Islet precursor cell (in vitro differentiated cells): ENCODE measurements around the gene FADS2.

Experiments
- DNase-seq: peaks from one replicate; pipeline ENCODE4 v3.0.0-alpha.2; 2018

Gene FADS2

DNA sequence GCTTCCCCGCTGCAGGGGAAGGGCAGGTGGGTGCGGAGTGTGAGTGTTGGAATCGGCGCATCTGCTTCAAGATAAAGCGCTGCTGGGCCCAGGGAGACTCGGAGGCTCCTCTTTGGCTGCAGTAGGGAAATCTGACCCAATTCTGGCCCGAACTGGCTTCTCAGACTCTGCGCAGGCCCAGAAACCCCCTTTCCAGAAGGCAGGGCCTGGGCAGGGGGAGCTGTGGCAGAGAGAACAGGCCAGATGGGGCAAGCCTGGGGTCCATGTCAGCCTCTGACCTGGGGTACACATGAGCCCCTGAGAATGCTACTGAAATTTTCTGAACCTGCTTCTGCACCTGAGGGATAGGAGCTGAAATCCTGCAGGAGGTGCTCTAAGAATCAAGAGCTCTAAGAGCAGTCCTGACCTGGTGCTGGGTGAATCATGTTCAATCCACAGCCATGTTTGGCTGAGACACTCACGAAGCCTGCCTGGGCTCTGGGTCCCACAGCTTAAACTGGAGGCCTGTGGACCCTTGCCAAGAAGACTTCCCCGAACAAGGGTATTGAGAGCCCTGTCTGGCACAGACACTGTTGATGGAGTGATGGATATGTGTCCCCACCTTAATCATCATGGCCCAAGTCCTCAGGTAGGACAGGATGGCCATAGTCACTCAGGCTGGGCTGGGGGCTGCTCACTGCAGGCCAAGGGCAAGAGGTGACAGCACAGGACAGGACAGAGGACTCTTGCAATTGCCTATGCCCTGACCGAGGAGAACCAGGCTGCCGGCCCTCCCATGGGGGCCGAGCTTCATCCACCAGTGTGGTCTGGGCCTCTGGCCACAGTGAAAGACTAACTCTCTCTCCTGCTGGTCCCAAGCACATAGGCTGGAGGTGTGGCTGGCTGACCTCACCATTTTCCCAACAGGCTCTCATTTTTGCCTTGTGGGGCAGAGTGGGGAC is 82.4 kb downstream of the FADS2 start:
- DNase-seq: no peak

DNA sequence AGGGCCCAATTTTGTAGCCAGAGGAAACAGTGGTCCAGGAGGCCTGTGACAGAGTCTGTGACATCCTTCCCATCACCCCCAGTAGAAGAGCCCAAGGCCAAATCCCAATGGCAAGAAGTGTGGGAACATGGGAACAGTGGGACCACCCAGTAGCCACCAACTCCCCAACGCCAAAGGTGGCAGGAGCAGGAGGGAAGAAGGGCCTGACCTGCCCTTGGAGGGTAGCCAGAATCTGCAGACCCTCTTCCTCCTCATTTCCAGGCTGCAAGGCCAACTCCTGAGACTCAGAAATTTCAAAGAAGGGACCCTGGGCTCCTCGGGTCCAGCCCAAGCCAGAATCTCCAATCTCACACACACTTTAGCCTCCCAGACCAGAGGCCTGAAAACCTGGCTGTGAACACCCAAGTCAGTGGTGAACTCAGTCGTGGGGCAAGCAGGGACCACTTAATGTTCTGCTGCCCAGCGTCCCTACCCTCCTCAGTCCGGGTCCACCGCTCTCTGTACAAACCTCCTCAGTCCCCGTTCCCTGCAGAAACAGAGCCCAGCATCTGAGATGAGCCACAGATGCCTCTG is 83.1 kb downstream of the FADS2 start:
- DNase-seq: no peak

DNA sequence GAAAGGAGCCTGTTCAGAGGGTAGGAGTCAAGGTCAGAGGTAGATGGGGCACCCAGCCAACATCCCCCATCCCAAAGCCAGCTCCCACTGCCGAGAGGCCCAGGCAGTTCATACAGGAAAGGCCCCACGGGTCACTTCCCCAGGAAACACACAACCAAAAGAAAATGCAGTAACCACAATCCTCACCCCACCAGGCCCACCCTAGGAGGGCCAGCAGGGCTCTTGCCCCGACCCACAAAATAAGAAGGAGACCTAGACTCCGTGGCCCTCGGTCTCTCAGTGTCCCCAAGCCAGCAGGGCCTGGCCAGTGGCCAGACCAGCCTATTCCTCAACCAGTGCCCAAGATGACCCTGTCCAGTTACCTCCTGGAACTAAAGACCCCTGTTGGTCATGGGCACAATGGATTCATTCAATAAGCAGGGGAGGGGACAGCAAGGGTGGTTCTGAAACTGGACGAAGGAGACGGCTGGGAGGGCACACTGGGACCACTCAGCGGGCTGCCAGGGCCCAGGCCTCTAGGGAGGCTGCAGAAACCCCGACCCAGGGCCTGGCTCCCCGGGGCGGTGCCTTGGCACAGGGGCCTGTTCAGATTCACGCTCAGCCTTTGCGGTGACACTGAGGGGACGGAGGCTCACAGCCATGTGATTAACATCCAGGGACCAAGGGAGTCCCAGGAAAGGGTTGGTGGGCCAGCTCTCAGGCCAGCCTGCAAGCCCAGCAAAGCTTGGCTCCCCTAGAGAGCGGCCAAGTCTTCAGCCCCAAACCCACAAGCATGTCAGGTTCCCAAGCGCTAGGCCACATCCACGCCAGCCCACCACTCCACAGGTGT is 83.8 kb downstream of the FADS2 start:
- peak; percentile 50 for DNase-seq

DNA sequence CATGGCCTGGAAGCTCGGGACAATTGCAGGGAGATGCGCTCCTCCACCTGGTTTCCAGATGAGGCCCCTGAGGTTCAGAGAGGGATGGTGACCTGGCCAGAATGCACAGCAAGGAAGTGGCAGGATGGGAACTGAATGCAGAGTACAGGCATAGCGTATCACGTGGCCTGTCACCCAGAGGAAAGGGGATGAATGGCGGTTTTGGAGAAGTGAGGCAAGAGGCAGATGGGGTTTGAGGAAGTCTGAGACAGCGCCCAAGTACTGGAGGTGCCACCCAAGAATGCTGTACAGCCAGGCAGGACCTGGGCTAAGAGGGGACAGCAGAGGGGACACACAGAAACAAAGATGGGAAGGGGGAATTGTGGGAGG is 84.4 kb downstream of the FADS2 start:
- DNase-seq: no peak

DNA sequence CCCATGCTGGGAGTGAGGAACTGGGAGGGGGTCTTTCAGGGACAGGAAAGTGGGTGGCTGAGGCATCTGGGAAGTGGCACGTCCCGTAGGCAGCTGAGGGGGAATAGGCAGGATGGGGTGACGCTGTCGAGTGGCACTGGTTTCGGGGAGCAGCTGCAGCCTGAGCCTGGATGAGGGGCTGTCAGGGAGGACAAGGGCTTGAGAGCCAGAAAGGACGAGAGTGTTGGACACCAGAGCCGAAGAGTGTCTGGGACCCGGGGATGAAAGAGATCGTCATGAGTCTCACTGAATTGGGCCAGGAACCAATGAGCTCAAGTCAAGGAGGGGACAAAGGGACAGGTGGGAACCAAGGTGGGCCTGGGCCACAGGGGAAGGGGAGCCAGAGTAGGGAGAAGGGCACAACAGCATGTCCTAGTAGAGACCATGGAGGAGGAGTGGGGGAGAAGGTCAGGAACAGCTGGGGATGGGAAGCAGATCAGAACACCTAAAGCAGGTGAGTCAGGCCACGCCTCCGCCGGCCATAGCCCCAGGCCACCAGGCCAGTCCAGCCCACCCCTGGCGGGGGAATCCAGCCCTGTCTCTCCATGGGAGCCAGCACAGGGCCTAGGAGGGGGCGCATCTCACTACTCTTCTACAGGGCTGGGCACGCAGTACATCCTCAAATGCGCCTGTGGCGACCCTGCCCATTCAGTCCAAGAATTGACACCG is 85.0 kb downstream of the FADS2 start:
- peak; percentile 62 for DNase-seq

DNA sequence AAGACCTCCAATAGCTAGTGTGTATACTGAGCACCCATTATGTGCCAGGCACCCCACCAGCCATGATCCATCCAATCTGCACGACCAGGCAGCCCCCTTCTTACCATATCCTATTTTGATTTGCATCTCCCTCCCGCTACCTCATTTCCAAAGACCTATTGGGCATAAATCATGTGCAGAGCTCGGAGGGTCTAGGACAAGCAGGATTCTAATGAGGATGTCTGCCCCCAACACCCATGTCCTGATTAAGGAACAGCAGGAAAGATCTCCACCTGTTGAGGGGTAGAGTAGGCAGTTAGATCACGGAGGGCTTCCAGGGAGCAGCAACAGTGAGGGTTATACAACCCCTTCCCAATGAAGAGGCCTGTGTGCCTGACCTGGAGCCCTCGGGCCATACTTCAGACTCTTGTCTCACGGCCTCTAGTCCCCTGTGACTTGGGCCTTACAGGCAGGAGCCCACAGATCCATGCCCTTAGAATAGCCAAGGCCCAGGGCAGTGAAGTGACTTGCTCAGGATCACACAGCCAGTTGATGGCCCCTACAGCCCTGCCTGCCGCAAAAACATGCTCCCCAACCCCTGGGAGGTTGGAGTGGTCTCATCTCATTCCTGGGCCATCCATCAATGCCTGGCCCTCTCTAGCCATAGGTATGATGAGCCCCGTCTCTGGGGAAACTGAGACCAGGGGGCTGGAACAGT is 85.7 kb downstream of the FADS2 start:
- no peak for DNase-seq

DNA sequence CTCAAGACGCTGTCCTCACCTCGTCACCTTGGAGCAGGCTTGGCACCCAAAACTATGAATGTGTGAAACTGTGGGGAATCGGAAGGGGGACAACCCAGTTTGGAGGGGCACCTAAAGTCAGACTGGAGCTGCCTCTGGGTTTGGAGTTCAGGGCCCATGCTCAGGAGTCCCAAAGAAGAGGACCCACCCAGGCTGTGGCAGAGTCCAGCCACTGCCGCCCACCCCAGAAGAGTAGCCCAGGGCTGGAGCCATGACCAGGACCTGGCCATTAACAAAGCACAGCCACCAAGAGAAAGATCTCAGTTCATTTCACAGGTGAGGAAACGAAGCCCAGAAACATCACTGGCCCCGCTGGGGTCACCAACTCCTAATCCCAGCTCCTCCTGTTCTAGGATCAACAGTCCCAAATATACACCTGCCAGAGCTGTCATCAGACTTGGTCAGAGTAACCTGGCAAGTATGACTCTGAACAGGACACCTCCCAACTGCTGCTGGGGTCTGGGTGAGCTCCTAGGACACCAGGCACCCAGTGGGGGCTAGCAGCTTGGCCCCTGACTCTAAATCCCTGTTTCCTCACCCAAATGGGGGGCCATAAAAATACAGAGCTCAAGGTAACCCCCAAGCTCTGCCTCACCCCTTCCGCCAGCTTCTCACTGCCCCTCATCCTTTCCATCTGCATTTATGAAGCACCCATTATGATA is 86.5 kb downstream of the FADS2 start:
- no peak for DNase-seq

DNA sequence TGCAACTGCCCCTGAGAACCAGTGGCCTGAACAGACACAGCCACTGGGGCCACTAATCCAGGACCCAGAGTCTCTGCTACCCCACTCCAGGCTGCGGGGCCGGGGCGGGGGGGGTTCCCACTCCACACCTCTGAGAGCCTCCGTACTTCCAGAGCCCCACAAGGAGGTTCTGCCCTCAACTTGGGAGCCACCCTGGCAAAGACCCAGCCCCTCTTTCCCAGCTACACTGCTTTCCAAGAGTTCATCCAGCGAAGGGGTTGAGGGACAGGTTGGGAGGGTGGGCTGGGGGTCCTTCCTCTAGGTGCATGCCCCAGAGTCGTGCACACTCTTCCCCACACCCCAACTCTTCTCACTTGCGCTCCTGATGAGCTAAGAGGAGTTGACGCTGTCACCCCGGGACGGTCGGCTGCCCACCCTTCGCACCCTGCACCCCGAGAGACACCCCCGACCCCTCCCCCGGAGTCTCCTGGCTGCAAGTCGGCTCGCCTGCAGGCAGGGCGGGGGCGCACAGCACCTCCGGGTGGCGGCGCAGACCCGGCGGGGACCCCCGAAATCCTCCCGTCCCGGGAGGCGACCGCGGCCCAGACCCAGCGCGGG is 88.7 kb downstream of the FADS2 start:
- peak; percentile 51 for DNase-seq
